Activated CD8-positive, alpha-beta T cell treated with anti-CD3 and anti-CD28 coated beads for 36 hours (primary cell): Measurements from ENCODE around the gene GFOD2. TPM values are rescaled to one million over a fixed set of nuclear protein-coding genes. Genes with fewer than 3 reads are reported as not detected.

Experiments
- ATAC-seq: fragments of 200-7000 bp; cut with Tn5 transposase; one replicate; pipeline ENCODE4 v1.10.0; 2021; ENCODE audit warnings: mild to moderate bottlenecking, moderate library complexity
- CTCF ChIA-PET: fragments of 350-600 bp; sonication (Branson Sonifier 250); formaldehyde crosslinking; loops from one replicate; lab custom pipeline; 2021; ENCODE audit warnings: antibody characterized with exemption; lab: Charles Lee
- POLR2A ChIA-PET: fragments of 350-600 bp; sonication (Branson Sonifier 250); formaldehyde crosslinking; loops from one replicate; lab custom pipeline; 2021; ENCODE audit warnings: antibody characterized with exemption; lab: Charles Lee
- DNase-seq: peaks from one replicate; pipeline ENCODE4 v3.0.0-alpha.2; 2020
- H3K27ac Mint-ChIP-seq: one replicate; pipeline ENCODE4 v1.8.0; 2021; ENCODE audit warnings: mild to moderate bottlenecking, mixed read lengths
- H3K27me3 Mint-ChIP-seq: one replicate; pipeline ENCODE4 v1.8.0; 2021; ENCODE audit warnings: mixed read lengths
- H3K36me3 Mint-ChIP-seq: one replicate; pipeline ENCODE4 v1.8.0; 2021; ENCODE audit warnings: low read depth, mixed read lengths
- H3K4me1 Mint-ChIP-seq: one replicate; pipeline ENCODE4 v1.8.0; 2021; ENCODE audit warnings: low read depth, mixed read lengths
- H3K4me3 Mint-ChIP-seq: one replicate; pipeline ENCODE4 v1.8.0; 2021; ENCODE audit warnings: mild to moderate bottlenecking, moderate library complexity, mixed read lengths
- H3K9me3 Mint-ChIP-seq: one replicate; pipeline ENCODE4 v1.8.0; 2021; ENCODE audit warnings: mixed read lengths
- intact Hi-C: fragments of 100-400 bp; cut with micrococcal nuclease; formaldehyde crosslinking; loops from one replicate; pipeline ENCODE4 v1.10.0; 2022
- total RNA-seq, 2 experiments: library from RNA; stranded (reverse); gene quantifications; one replicate each; pipeline ENCODE4 v1.2.3, GENCODE V29; 2021
- TF ChIP-seq, protein P1 (sequence below): fragments of 200-600 bp; IDR thresholded peaks from one replicate; pipeline ENCODE4 v1.8.0; 2022; ENCODE audit warnings: antibody characterized with exemption, mild to moderate bottlenecking

The GFOD2 gene
- total RNA-seq, 2 experiments from 2014 or later, result 11.6 to 14.1 TPM

DNA sequence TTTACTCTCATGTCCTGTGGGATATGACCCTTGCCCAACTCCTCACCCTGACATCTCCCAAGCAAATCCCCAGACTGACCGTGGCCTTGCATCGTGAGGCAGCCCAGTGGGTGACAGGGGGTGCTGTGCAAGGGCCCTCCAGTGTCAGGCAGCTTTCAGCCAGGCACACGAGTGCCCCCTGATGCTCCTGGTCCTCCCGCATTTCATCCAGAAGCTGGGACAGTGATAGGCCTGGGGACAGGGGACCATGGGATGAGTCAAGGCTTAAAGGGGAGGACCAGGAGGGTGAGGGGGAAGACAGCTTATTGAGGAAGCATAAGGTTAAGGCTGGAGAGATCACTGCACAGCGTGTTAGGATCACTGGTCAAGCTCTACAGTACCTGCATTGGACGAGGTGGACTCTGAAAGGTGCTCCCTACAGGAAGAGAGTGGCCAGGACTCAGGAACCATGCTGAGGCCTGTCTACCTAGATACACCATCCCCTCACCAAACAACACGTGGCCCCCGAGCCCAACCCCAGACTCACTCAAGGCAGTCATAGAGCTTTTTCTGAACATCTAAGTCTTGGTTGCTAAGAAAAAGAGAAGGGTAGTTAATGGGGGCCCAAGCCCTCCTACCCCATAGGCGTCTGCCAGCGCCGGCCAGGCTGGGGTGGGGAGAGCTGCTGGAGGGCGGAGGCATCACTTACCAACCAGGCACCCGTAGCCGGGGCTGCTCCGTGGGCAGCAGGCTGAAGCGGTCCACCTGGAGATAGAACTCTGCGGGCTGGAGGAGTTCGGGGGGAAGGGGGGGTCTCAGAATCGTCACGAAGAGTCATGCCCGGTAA lies 60.1 kb downstream of the GFOD2 start:
- ChIA-PET POLR2A (interaction anchor here (1.0 to 5.2 kb wide), 7 partner anchors 11 to 277 kb away, joined by 3 to 100 read pairs (median 6); partner anchors contain the start of genes ATP6V0D1, CARMIL2 and CTCF), CTCF (interaction anchor here (0.7 to 14.7 kb wide), 9 partner anchors 9 to 178 kb away, joined by 3 to 154 read pairs (median 6); partner anchors contain the start of genes ATP6V0D1 and CARMIL2)
- no peaks in the 10 kb centered on the region for H3K27me3 Mint-ChIP-seq
- TF ChIP-seq, protein P1, sequence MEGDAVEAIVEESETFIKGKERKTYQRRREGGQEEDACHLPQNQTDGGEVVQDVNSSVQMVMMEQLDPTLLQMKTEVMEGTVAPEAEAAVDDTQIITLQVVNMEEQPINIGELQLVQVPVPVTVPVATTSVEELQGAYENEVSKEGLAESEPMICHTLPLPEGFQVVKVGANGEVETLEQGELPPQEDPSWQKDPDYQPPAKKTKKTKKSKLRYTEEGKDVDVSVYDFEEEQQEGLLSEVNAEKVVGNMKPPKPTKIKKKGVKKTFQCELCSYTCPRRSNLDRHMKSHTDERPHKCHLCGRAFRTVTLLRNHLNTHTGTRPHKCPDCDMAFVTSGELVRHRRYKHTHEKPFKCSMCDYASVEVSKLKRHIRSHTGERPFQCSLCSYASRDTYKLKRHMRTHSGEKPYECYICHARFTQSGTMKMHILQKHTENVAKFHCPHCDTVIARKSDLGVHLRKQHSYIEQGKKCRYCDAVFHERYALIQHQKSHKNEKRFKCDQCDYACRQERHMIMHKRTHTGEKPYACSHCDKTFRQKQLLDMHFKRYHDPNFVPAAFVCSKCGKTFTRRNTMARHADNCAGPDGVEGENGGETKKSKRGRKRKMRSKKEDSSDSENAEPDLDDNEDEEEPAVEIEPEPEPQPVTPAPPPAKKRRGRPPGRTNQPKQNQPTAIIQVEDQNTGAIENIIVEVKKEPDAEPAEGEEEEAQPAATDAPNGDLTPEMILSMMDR, result no peak
- intact Hi-C loops, result no loop called here
- ATAC-seq (no peak), DNase-seq (no peak)
- peaks cover 15% of the 10 kb centered on the region for H3K4me1 Mint-ChIP-seq
- no peaks in the 10 kb centered on the region for H3K9me3 Mint-ChIP-seq
- H3K27ac Mint-ChIP-seq, result peak overlapping the region; percentile 92
- H3K36me3 Mint-ChIP-seq, result peaks cover 16% of the 10 kb centered on the region
- peak overlapping the region; percentile 90 for H3K4me3 Mint-ChIP-seq

DNA sequence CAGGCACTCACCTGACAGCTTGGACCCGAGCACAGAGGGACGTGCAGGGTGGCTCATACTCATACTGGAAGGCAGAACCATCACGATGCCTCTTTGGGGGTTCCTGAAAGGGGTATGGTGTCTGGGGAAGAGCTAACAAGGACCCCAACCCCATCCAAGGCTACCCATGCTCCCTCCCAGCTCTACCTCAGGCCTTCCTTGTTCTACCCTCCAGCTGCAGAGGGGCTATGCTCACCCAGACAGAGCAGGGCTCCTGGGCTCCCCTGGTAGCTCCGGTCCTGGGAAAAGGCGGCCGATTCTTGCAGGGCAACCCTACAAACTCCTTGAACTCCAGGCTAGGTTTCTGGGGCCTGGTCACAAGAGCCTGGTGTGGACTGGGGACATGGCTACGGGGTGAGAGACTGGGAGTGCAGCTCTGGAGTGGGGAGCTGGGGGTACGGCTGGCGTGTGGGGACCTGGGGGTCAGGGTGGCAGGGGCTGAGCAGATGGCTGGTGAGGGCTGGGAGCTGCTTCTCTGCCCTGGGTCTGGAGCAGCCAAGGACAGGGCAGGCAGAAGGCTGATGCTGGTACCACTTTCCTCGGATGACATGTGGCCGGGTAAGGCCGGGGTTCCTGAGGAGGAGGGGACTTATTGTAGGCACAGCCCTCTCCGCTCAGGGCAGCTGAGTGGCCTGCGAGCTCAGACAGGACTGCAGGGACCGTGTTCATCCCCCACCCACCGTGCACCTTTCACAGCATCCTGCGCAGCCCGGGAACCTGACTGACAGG lies 61.2 kb downstream of the GFOD2 start:
- no peak overlapping the region for H3K27ac Mint-ChIP-seq
- no peak overlapping the region for H3K4me3 Mint-ChIP-seq
- TF ChIP-seq, protein P1, result no peak
- peaks cover 15% of the 10 kb centered on the region for H3K4me1 Mint-ChIP-seq
- H3K9me3 Mint-ChIP-seq, result no peaks in the 10 kb centered on the region
- no peak for DNase-seq
- peaks cover 15% of the 10 kb centered on the region for H3K36me3 Mint-ChIP-seq
- ATAC-seq, result no peak
- ChIA-PET POLR2A (interaction anchor here (1.0 to 5.2 kb wide), 6 partner anchors 10 to 278 kb away, joined by 3 to 100 read pairs (median 6); partner anchors contain the start of genes CARMIL2 and CTCF), CTCF (interaction anchor here (1.0 to 14.7 kb wide), 8 partner anchors 13 to 177 kb away, joined by 3 to 154 read pairs (median 6); partner anchors contain the start of genes ATP6V0D1, CARMIL2 and CTCF)
- no peaks in the 10 kb centered on the region for H3K27me3 Mint-ChIP-seq
- intact Hi-C loops, result no loop called here

DNA sequence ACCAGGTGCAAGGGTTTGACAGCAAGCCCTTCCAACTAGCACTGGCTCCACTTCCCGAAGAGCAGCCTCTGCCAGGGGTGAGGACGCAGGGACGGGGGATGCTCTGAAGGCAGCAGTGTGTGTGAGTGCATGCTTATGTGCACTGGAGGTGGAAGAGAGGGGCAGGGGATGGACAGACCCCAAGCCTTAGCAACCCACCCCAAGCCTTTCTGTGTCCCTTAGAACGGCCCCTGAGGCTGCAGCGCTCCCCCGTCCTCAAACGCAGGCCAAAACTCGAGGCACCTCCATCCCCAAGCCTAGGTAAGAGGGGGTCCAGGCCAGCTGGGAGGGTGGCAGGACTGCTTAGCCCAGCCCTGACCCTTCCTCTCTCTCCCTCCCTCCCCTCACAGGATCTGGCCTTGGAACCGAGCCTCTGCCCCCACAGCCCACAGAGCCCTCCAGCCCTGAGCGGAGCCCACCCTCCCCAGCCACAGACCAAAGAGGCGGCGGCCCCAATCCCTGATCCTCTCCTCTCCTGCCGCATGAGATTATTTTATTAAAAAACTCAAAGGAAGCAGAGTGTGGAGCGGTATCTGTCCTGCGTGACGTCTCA lies 62.0 kb downstream of the GFOD2 start:
- intact Hi-C loops, result no loop called here
- POLR2A ChIA-PET, result interaction anchor here (1.1 to 5.2 kb wide), 9 partner anchors 9 to 120 kb away, joined by 3 to 100 read pairs (median 4); partner anchors contain the start of gene CARMIL2
- H3K4me3 Mint-ChIP-seq, result no peak overlapping the region
- H3K27me3 Mint-ChIP-seq, result no peaks in the 10 kb centered on the region
- no peak overlapping the region for H3K27ac Mint-ChIP-seq
- ATAC-seq (no peak), DNase-seq (no peak)
- H3K4me1 Mint-ChIP-seq, result peaks cover 16% of the 10 kb centered on the region
- no peaks in the 10 kb centered on the region for H3K9me3 Mint-ChIP-seq
- TF ChIP-seq, protein P1, result no peak
- CTCF ChIA-PET, result interaction anchor here (1.0 to 14.7 kb wide), 6 partner anchors 12 to 176 kb away, joined by 3 to 154 read pairs (median 6); partner anchors contain the start of genes ATP6V0D1, CARMIL2 and CTCF
- peaks cover 17% of the 10 kb centered on the region for H3K36me3 Mint-ChIP-seq

DNA sequence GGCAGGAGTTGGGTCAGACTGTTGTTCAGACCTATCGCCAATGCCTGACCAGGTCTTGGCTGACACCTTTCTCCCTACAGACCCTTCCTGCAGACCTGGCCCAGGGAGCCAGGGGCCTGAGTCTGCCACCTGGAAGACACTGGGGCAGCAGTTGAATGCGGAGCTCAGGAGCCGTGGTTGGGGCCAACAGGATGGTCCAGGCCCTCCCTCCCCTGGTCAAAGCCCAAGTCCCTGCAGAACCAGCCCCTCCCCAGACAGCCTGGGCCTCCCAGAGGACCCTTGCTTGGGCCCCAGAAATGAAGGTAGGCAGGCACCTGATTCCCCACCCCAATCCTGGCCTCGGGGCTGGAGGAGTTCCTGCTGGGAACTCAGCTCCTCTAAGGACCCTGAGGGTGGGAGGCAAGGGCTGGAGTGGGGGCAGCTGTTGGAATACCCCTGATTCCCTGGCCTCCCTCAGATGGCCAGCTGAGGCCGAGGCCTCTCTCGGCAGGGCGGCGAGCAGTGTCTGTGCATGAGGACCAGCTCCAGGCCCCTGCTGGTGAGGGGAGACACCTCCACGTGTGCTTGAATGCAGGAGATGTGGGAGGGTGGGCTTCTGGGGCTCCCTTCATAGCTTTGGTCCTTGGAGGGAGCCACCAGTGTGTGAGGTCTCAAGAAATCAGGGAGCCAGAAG lies 62.6 kb downstream of the GFOD2 start:
- Mint-ChIP-seq H3K36me3 (peaks cover 24% of the 10 kb centered on the region), H3K4me3 (no peak overlapping the region), H3K9me3 (no peaks in the 10 kb centered on the region), H3K27ac (no peak overlapping the region), H3K27me3 (no peaks in the 10 kb centered on the region), H3K4me1 (peaks cover 12% of the 10 kb centered on the region)
- DNase-seq (no peak), ATAC-seq (no peak)
- intact Hi-C loops, result no loop called here
- CTCF ChIA-PET, result interaction anchor here (0.9 to 2.2 kb wide), 3 partner anchors 109 to 135 kb away, joined by 3 to 8 read pairs (median 6); no protein-coding TSS in a partner anchor
- TF ChIP-seq, protein P1, result no peak
- POLR2A ChIA-PET, result interaction anchor here (1.1 to 1.5 kb wide), 6 partner anchors 9 to 119 kb away, joined by 3 to 8 read pairs (median 3); partner anchors contain the start of gene CARMIL2
